HG02870 (cell line): Measurements from ENCODE around the gene PDE7B.
A peak's percentile ranks its signal among the peaks of the same experiment; 100 is the strongest.

Source experiments
- ATAC-seq: cut with Tn5 transposase; IDR thresholded peaks from one replicate; pipeline ENCODE4 v1.9.1; 2021; ENCODE audit warnings: mild to moderate bottlenecking, moderate library complexity; ENCODE audit not compliant: unreplicated experiment

The PDE7B gene

GRCh38 chr6:135851442-135852271, at the start of gene PDE7B:
Gene PDE7B (plus strand): TSS chr6:135851701.
- peak; percentile 67 for ATAC-seq

GRCh38 chr6:135801755-135802465, 49.6 kb upstream of the PDE7B start:
- ATAC-seq = no peak

GRCh38 chr6:135810486-135810885, 41.0 kb upstream of the PDE7B start:
- no peak for ATAC-seq

GRCh38 chr6:135811170-135811569, 40.3 kb upstream of the PDE7B start:
- ATAC-seq = no peak

GRCh38 chr6:135811644-135812526, 39.6 kb upstream of the PDE7B start:
- no peak for ATAC-seq

- ATAC-seq = no peak
These were observed 38.1 kb upstream of the PDE7B start for GRCh38 chr6:135813401-135813800.

- no peak for ATAC-seq
These were observed 37.5 kb upstream of the PDE7B start for GRCh38 chr6:135814043-135814442.

- no peak for ATAC-seq
These were observed 36.3 kb upstream of the PDE7B start for GRCh38 chr6:135815216-135815615.

- ATAC-seq = no peak
These were observed 34.5 kb upstream of the PDE7B start for GRCh38 chr6:135817035-135817434.

GRCh38 chr6:135819665-135820064, 31.8 kb upstream of the PDE7B start:
- no peak for ATAC-seq

GRCh38 chr6:135820340-135820739, 31.2 kb upstream of the PDE7B start:
- no peak for ATAC-seq

- ATAC-seq = no peak
These were observed 27.6 kb upstream of the PDE7B start for GRCh38 chr6:135823851-135824250.

GRCh38 chr6:135826236-135826804, 25.2 kb upstream of the PDE7B start:
- no peak for ATAC-seq

- ATAC-seq = no peak
These were observed 23.5 kb upstream of the PDE7B start for GRCh38 chr6:135828021-135828420.

GRCh38 chr6:135830452-135830881, 21.0 kb upstream of the PDE7B start:
- no peak for ATAC-seq

GRCh38 chr6:135831016-135831415, 20.5 kb upstream of the PDE7B start:
- ATAC-seq = no peak

- ATAC-seq = no peak
These were observed 19.3 kb upstream of the PDE7B start for GRCh38 chr6:135832166-135832565.

- ATAC-seq = no peak
These were observed 17.7 kb upstream of the PDE7B start for GRCh38 chr6:135833771-135834170.

- ATAC-seq = no peak
These were observed 13.6 kb upstream of the PDE7B start for GRCh38 chr6:135837735-135838449.

- ATAC-seq = no peak
These were observed 12.4 kb upstream of the PDE7B start for GRCh38 chr6:135839121-135839520.
